MM.1S (cell line): ENCODE data around the gene TBPL2.
A peak's percentile ranks its signal among the peaks of the same experiment; 100 is the strongest.
"Not testable (repeated sequence)": the region's sequence is repeated elsewhere in the genome, so short reads cannot be mapped to it uniquely, and the experiment has no call there.

Source experiments
- DNase-seq: peaks from one replicate; pipeline ENCODE4 v3.0.0-alpha.2; 2015
- H2AFZ ChIP-seq: fragments of 300-600 bp; sonication (generic); 2 replicates; pipeline ENCODE4 v1.6.0; 2016; ENCODE audit warnings: antibody characterized with exemption, low read length
- H3F3A ChIP-seq: fragments of 300-600 bp; sonication (generic); 2 replicates; pipeline ENCODE4 v1.6.1; 2016; ENCODE audit warnings: mild to moderate bottlenecking, antibody characterized with exemption, low read length, moderate library complexity, mixed read lengths; ENCODE audit not compliant: insufficient read depth
- H3K27ac ChIP-seq: fragments of 300-600 bp; sonication (generic); 2 replicates; pipeline ENCODE4 v1.5.1; 2016; ENCODE audit warnings: mild to moderate bottlenecking, low read length
- H3K27me3 ChIP-seq: fragments of 300-600 bp; sonication (generic); replicated peaks from 2 replicates; pipeline ENCODE4 v1.6.0; 2016; ENCODE audit warnings: low read length; ENCODE audit not compliant: insufficient read depth
- H3K36me3 ChIP-seq: fragments of 300-600 bp; sonication (generic); replicated peaks from 2 replicates; pipeline ENCODE4 v1.6.1; 2016; ENCODE audit warnings: mild to moderate bottlenecking, low read length, mixed read lengths; ENCODE audit not compliant: insufficient read depth
- H3K4me1 ChIP-seq: fragments of 300-600 bp; sonication (generic); 2 replicates; pipeline ENCODE4 v1.6.1; 2016; ENCODE audit warnings: low read length, mixed read lengths
- H3K4me2 ChIP-seq: fragments of 300-600 bp; sonication (generic); 2 replicates; pipeline ENCODE4 v1.6.0; 2016; ENCODE audit warnings: low read depth, low read length
- H3K4me3 ChIP-seq: fragments of 300-600 bp; sonication (generic); 2 replicates; pipeline ENCODE4 v1.5.1; 2016; ENCODE audit warnings: low read length, mixed read lengths
- H3K79me2 ChIP-seq: fragments of 300-600 bp; sonication (generic); 2 replicates; pipeline ENCODE4 v1.6.1; 2016; ENCODE audit warnings: mixed run types, low read length, mixed read lengths
- H3K9ac ChIP-seq: fragments of 300-600 bp; sonication (generic); 2 replicates; pipeline ENCODE4 v1.6.1; 2016; ENCODE audit warnings: low read length, mixed read lengths
- H3K9me2 ChIP-seq: fragments of 300-600 bp; sonication (generic); replicated peaks from 2 replicates; pipeline ENCODE4 v1.6.1; 2016; ENCODE audit warnings: mild to moderate bottlenecking, low read length, mixed read lengths; ENCODE audit not compliant: insufficient read depth
- H3K9me3 ChIP-seq: fragments of 300-600 bp; sonication (generic); replicated peaks from 2 replicates; pipeline ENCODE4 v1.6.1; 2016; ENCODE audit warnings: mild to moderate bottlenecking, low read length, mixed read lengths; ENCODE audit not compliant: insufficient read depth
- H4K20me1 ChIP-seq: fragments of 300-600 bp; sonication (generic); 2 replicates; pipeline ENCODE4 v1.6.1; 2016; ENCODE audit warnings: mild to moderate bottlenecking, low read length, moderate library complexity, mixed read lengths; ENCODE audit not compliant: insufficient read depth
- EZH2 ChIP-seq: fragments of 300-600 bp; sonication (generic); optimal IDR thresholded peaks from 2 replicates; pipeline ENCODE3; 2017; ENCODE audit warnings: low read depth, mild to moderate bottlenecking, antibody characterized with exemption, low read length, mixed read lengths
- EZH2phosphoT487 ChIP-seq: fragments of 300-600 bp; sonication (generic); IDR thresholded peaks from 2 replicates; pipeline ENCODE4 v1.6.1; 2018; ENCODE audit warnings: antibody characterized with exemption, low read length
- TF ChIP-seq, protein P1 (sequence below): fragments of 300-600 bp; sonication (generic); IDR thresholded peaks from 2 replicates; pipeline ENCODE4 v1.5.1; 2016; ENCODE audit warnings: antibody characterized with exemption, low read length, mixed read lengths

The TBPL2 gene

DNA sequence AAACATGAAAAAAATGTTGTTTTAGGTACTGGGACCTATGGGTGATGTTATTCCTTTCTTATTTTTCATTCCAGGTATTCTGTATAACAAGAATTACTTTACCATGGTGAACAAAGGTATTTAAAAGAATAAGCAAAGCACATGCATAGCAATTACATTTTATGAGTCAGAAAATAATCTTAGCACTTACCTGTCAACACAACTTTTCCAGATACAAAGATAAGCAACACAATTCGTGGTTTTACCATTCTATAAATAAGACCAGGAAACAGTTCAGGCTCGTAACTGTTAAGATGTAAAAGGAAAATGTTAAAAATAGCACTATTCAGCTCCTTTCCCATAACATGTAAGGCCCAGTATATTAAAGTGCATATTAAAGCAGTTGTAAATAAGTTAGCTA, 16.4 kb downstream of the TBPL2 start:
- Histone ChIP-seq H3K36me3 (no peaks in the 10 kb centered on the region), H3K27ac (no peak overlapping the region), H3F3A (peaks cover 3% of the 10 kb centered on the region; the same call in 1 of the 2 replicates), H3K4me3 (no peak overlapping the region), H4K20me1 (no peaks in the 10 kb centered on the region), H3K27me3 (no peaks in the 10 kb centered on the region), H3K4me1 (peaks cover 12% of the 10 kb centered on the region; the same call in 1 of the 2 replicates), H3K9me2 (no peaks in the 10 kb centered on the region), H3K79me2 (no peaks in the 10 kb centered on the region), H2AFZ (no peak overlapping the region), H3K4me2 (peak overlapping the region; percentile 27), H3K9me3 (no peaks in the 10 kb centered on the region), H3K9ac (no peak overlapping the region)
- DNase-seq = no peak
- TF ChIP-seq EZH2phosphoT487 (no peak), EZH2 (no peak)
- TF ChIP-seq, protein P1, sequence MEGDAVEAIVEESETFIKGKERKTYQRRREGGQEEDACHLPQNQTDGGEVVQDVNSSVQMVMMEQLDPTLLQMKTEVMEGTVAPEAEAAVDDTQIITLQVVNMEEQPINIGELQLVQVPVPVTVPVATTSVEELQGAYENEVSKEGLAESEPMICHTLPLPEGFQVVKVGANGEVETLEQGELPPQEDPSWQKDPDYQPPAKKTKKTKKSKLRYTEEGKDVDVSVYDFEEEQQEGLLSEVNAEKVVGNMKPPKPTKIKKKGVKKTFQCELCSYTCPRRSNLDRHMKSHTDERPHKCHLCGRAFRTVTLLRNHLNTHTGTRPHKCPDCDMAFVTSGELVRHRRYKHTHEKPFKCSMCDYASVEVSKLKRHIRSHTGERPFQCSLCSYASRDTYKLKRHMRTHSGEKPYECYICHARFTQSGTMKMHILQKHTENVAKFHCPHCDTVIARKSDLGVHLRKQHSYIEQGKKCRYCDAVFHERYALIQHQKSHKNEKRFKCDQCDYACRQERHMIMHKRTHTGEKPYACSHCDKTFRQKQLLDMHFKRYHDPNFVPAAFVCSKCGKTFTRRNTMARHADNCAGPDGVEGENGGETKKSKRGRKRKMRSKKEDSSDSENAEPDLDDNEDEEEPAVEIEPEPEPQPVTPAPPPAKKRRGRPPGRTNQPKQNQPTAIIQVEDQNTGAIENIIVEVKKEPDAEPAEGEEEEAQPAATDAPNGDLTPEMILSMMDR = no peak

DNA sequence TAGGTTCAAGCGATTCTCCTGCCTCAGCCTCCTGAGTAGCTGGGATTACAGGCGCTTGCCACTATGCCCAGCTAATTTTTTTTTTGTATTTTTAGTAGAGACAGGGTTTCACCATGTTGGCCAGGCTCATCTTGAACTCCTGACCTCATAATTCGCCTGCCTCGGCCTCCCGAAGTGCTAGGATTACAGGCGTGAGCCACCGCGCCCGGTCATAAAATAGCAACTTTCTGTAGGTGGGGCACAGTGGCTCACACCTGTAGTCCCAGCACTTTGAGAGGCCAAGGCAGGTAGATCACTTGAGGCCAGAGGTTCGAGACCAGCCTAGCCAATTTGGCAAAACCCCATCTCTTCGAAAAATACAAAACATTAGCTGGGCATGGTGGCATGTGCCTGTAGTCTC, 18.1 kb downstream of the TBPL2 start:
- not testable (repeated sequence) for H3K9me3 ChIP-seq, H3K36me3 ChIP-seq, H3K27me3 ChIP-seq, H2AFZ ChIP-seq, H3K9me2 ChIP-seq, H3K4me1 ChIP-seq, DNase-seq, H4K20me1 ChIP-seq, H3K9ac ChIP-seq, H3K27ac ChIP-seq, H3K79me2 ChIP-seq, H3K4me3 ChIP-seq, H3F3A ChIP-seq, H3K4me2 ChIP-seq

DNA sequence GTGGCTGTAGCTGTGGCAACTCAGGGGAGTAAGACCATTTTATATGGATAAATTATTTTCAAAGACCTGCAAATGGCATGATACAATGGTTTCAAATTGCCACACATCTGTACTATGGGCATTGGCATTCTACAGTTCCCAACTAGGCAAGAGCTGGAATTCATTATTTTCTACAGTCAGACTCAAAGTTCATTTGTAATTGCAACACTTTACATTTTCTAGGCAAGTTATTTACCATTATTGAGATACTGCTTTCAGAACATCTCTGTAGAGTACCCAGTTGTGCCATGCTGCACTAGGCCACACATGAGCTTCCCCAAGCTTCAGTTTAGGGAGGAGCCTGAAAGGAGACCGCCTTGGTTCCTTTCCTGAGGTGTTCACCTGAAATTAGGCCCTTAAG, 20.8 kb downstream of the TBPL2 start:
- Histone ChIP-seq H3K27ac (no peak overlapping the region), H3K9me3 (no peaks in the 10 kb centered on the region), H3F3A (peaks cover 7% of the 10 kb centered on the region), H3K4me2 (no peak overlapping the region), H3K9ac (no peak overlapping the region), H2AFZ (no peak overlapping the region), H3K4me3 (no peak overlapping the region), H3K36me3 (no peaks in the 10 kb centered on the region), H3K27me3 (no peaks in the 10 kb centered on the region), H3K79me2 (no peaks in the 10 kb centered on the region), H3K4me1 (0 out of 2 replicates have a peak, but pooled peaks cover 9% of the 10 kb centered on the region), H4K20me1 (no peaks in the 10 kb centered on the region), H3K9me2 (no peaks in the 10 kb centered on the region)
- DNase-seq = no peak
- TF ChIP-seq EZH2phosphoT487 (no peak), EZH2 (no peak)
- TF ChIP-seq, protein P1 = no peak

DNA sequence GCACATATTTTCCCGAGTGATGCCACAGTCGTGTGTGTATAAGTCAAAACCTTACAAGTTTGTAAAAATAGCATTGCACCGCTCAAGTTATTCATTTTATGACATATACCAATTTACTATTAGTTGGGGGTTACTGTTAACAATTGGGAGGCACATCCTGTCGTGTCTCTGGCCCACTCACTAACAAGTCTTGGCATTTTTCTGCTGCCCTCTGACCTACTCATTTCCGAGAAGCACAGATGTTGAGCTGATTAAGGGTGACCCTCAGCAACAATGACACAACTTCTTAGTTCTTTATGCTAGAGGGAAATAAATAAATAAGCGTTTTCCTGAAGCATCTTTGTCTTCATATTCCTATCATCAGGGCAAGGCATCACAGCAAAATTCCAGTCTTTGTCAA, 22.0 kb downstream of the TBPL2 start:
- no peak for TF ChIP-seq EZH2
- TF ChIP-seq EZH2phosphoT487 = no peak
- TF ChIP-seq, protein P1 = no peak
- no peak overlapping the region for H3K4me3 ChIP-seq
- H4K20me1 ChIP-seq = no peaks in the 10 kb centered on the region
- H3K4me1 ChIP-seq = 0 out of 2 replicates have a peak, but pooled peaks cover 3% of the 10 kb centered on the region
- no peak for DNase-seq
- no peaks in the 10 kb centered on the region for H3K79me2 ChIP-seq
- H3K36me3 ChIP-seq = no peaks in the 10 kb centered on the region
- no peak overlapping the region for H3K9ac ChIP-seq
- H3K9me2 ChIP-seq = no peaks in the 10 kb centered on the region
- H3K27ac ChIP-seq = no peak overlapping the region
- no peak overlapping the region for H2AFZ ChIP-seq
- peaks cover 7% of the 10 kb centered on the region for H3F3A ChIP-seq
- H3K9me3 ChIP-seq = no peaks in the 10 kb centered on the region
- H3K27me3 ChIP-seq = no peaks in the 10 kb centered on the region
- no peak overlapping the region for H3K4me2 ChIP-seq
